ENCODE data around the gene PSD. TPM values are rescaled to one million over a fixed set of nuclear protein-coding genes. Genes with fewer than 3 reads are reported as not detected.

The PSD gene
- total RNA-seq, 1 experiment from 2014 or later, result 1.6 TPM

- H4K20me1 ChIP-seq (ENCODE audit: insufficient read depth), result no peaks in the 10 kb centered on the region
- ChIA-PET CTCF (no interaction called here), POLR2A (ENCODE audit: unreplicated experiment) (no interaction called here)
- H3K36me3 ChIP-seq (ENCODE audit: low read depth), result no peaks in the 10 kb centered on the region
- no peak overlapping the region for H2AFZ ChIP-seq
- no peak overlapping the region for H3K27ac ChIP-seq
- no peak overlapping the region for H3K4me2 ChIP-seq
- no peaks in the 10 kb centered on the region for H3K79me2 ChIP-seq (ENCODE audit: low read depth)
- no TSS peak for BruUV-seq (replicated peaks)
- H3K9me3 ChIP-seq (ENCODE audit: insufficient read depth, low read depth), result no peaks in the 10 kb centered on the region
- intact Hi-C loops (cut with micrococcal nuclease; ENCODE audit: unreplicated experiment), result no loop called here
- peaks cover 40% of the 10 kb centered on the region for H3K27me3 ChIP-seq (ENCODE audit: insufficient read depth, low read depth)
- H3K9me2 ChIP-seq (ENCODE audit: insufficient read depth), result no peaks in the 10 kb centered on the region
- H3K4me1 ChIP-seq (replicated peaks; ENCODE audit: insufficient read depth), result no peaks in the 10 kb centered on the region
- no peak for DNase-seq
- no peak for TF ChIP-seq EZH2 (IDR thresholded peaks at IDR 0.05; ENCODE audit: low read depth)
- TF ChIP-seq CTCF (conservative IDR thresholded peaks at IDR 0.05), result no peak
- H3K4me3 ChIP-seq, result no peak overlapping the region
- no peaks in the 10 kb centered on the region for H3F3A ChIP-seq (ENCODE audit: insufficient read depth, low read depth)
Measured at GRCh38 chr10:102409604-102410428, 8.8 kb downstream of the PSD start.

GRCh38 chr10:102408728-102409603 lies 9.6 kb downstream of the PSD start:
- H3K27ac ChIP-seq, result no peak overlapping the region
- H3F3A ChIP-seq (ENCODE audit: insufficient read depth, low read depth), result no peaks in the 10 kb centered on the region
- intact Hi-C loops (cut with micrococcal nuclease; ENCODE audit: unreplicated experiment), result no loop called here
- BruUV-seq (replicated peaks), result no TSS peak
- H3K4me3 ChIP-seq, result no peak overlapping the region
- no peak overlapping the region for H3K4me2 ChIP-seq
- no peak overlapping the region for H2AFZ ChIP-seq
- ChIA-PET CTCF (no interaction called here), POLR2A (ENCODE audit: unreplicated experiment) (no interaction called here)
- no peaks in the 10 kb centered on the region for H4K20me1 ChIP-seq (ENCODE audit: insufficient read depth)
- H3K36me3 ChIP-seq (ENCODE audit: low read depth), result no peaks in the 10 kb centered on the region
- H3K9me2 ChIP-seq (ENCODE audit: insufficient read depth), result no peaks in the 10 kb centered on the region
- no peaks in the 10 kb centered on the region for H3K4me1 ChIP-seq (replicated peaks; ENCODE audit: insufficient read depth)
- peaks cover 37% of the 10 kb centered on the region for H3K27me3 ChIP-seq (ENCODE audit: insufficient read depth, low read depth)
- no peaks in the 10 kb centered on the region for H3K9me3 ChIP-seq (ENCODE audit: insufficient read depth, low read depth)
- no peaks in the 10 kb centered on the region for H3K79me2 ChIP-seq (ENCODE audit: low read depth)
- DNase-seq, result no peak
- TF ChIP-seq EZH2 (IDR thresholded peaks at IDR 0.05; ENCODE audit: low read depth) (no peak), CTCF (conservative IDR thresholded peaks at IDR 0.05) (no peak)

- Histone ChIP-seq H3K27me3 (ENCODE audit: insufficient read depth, low read depth) (peaks cover 31% of the 10 kb centered on the region), H3K4me2 (no peak overlapping the region)
- DNase-seq, result no peak
Measured at GRCh38 chr10:102408131-102408727, 10.4 kb downstream of the PSD start.

More at GRCh38 chr10:102408131-102408727, 10.4 kb downstream of the PSD start:
- Histone ChIP-seq H2AFZ (no peak overlapping the region), H3K9me3 (ENCODE audit: insufficient read depth, low read depth) (no peaks in the 10 kb centered on the region), H3F3A (ENCODE audit: insufficient read depth, low read depth) (no peaks in the 10 kb centered on the region), H3K4me1 (replicated peaks; ENCODE audit: insufficient read depth) (no peaks in the 10 kb centered on the region), H3K4me3 (no peak overlapping the region), H3K9me2 (ENCODE audit: insufficient read depth) (no peaks in the 10 kb centered on the region), H3K27ac (no peak overlapping the region), H3K79me2 (ENCODE audit: low read depth) (no peaks in the 10 kb centered on the region), H4K20me1 (ENCODE audit: insufficient read depth) (no peaks in the 10 kb centered on the region), H3K36me3 (ENCODE audit: low read depth) (no peaks in the 10 kb centered on the region)
- no TSS peak for BruUV-seq (replicated peaks)
- ChIA-PET CTCF (no interaction called here), POLR2A (ENCODE audit: unreplicated experiment) (no interaction called here)
- intact Hi-C loops (cut with micrococcal nuclease; ENCODE audit: unreplicated experiment), result no loop called here
- TF ChIP-seq EZH2 (IDR thresholded peaks at IDR 0.05; ENCODE audit: low read depth), result no peak
- TF ChIP-seq CTCF (conservative IDR thresholded peaks at IDR 0.05), result no peak

Data from PC-9 (cell line).